HCT116 (cell line): ENCODE measurements around the gene GPRC5C.

Experiments used
- CTCF ChIP-seq, 3 experiments: fragments of 200-600 bp in 1 of 3; sonication (generic) in 1 of 3; IDR thresholded peaks in 2 of 3; conservative IDR thresholded peaks in 1 of 3; 2 replicates each; pipeline ENCODE4 v1.5.1; 2012 to 2017; ENCODE audit warnings: low read depth in 2 of 3, low read length in 2 of 3, antibody characterized with exemption in 1 of 3, borderline replicate concordance in 1 of 3, control low read depth in 1 of 3, mild to moderate bottlenecking in 1 of 3, mixed read lengths in 1 of 3, mixed run types in 1 of 3, moderate library complexity in 1 of 3; ENCODE audit not compliant: insufficient read depth in 1 of 3
- EZH2 ChIP-seq: fragments of 200-600 bp; sonication (generic); IDR thresholded peaks from 2 replicates; pipeline ENCODE4 v1.6.1; 2017; ENCODE audit warnings: antibody characterized with exemption, mixed run types
- POLR2A ChIP-seq: IDR thresholded peaks from 2 replicates; pipeline ENCODE4 v1.7.0; 2011; ENCODE audit warnings: borderline replicate concordance; ENCODE audit not compliant: insufficient read depth, insufficient read length; ENCODE audit errors: extremely low read depth
- REST ChIP-seq: IDR thresholded peaks from 2 replicates; pipeline ENCODE4 v1.6.1; 2012; ENCODE audit warnings: low read depth

- TF ChIP-seq CTCF (IDR thresholded peaks at IDR 0.05 in 2 of 3, conservative IDR thresholded peaks at IDR 0.05 in 1 of 3; ENCODE audit: borderline replicate concordance in 1 of 3, insufficient read depth in 1 of 3, low read depth in 2 of 3, low read length in 2 of 3) (no peak), REST (no peak), EZH2 (no peak), POLR2A (no peak)
Measured at GRCh38 chr17:74464730-74465377, 33.0 kb downstream of the GPRC5C start.
